Stimulated activated CD8-positive, alpha-beta memory T cell treated with anti-CD3 and anti-CD28 coated beads, Interleukin-4, amount 100 ng/mL, for 1 hour (primary cell): Measurements from ENCODE around the gene DMD.

ENCODE experiments used
- DNase-seq, 2 donors: peaks; one replicate each; pipeline ENCODE4 v3.0.0-alpha.2; 2020; ENCODE audit warnings: low read depth in 2 of 2, low spot score in 1 of 2

DMD gene

DNA sequence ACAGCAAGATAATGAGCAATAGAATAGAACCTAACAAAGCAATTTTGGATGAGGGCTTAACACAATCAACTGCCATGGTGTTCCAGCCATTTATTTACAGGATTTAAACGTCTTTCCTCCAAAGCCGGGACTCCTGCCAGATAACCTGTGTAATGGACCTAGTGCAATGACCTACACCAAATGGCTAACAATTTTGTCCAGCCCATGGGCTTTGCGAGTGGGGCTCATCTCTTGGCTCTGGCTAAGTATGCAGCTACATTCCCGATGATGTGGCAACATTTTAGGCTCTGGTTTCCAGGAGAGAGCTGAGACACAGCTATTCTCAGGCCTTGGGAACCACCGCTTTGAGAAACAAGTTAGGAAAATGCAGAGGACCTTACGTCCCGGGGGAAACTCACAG is 1317.2 kb downstream of the DMD start:
- no peak for DNase-seq

- DNase-seq = no peak
Observed at GRCh38 chrX:31893525-31893924, 1317.8 kb downstream of the DMD start.

DNA sequence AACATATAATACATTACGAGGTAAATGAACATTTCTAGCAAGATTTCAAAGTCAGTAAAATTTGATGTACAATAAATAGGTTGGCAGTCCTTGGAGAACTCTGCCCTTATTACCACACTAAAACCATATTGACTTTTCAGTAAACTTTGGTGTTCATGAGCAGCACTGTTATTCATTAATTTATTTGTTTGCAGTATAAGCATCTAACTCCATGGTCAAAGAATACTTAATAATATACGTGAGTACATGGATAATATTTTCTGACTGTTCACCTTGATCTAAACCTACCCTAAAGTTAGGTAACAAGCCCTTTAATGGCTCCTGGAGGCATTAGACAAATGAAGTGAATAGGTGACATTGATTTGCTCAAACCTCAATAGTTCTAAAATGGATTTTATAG is 1322.3 kb downstream of the DMD start:
- no peak for DNase-seq

DNA sequence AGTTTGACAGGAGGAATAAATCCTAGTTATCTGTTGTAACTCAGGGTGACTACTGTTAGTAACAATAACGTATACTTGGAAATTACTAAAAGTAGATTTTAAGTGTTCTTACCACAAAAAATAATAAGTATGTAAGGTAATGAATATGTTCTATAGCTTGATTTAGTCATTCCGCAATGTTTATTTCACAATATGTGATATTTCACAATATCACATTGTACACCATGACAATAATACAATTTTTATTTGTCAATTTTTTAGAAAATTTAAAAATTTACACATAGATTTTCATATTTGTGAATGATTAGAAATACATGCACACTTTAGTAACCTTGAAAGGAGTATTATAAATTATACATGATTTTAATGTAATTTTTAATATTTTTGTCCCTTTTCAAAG is 1326.8 kb downstream of the DMD start:
- DNase-seq = no peak

DNA sequence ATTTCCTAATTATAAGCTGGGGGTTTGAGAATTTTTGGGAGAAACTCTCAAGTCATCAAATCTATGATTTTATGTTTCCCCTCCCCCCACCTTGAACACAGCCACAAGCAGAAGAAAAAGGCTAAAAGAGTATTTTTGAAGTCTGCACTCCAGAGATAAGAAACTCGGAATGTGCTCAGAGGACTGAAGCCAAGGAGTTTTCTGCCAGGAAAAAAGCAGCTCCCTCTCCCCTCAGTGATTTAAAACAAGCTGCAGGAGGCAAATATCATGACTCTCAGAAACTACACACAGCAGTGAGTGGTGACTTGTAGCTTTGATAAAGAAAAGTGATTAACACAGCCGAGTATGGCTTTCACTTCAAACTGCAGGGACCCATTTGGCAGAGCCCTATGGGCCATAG is 1339.3 kb downstream of the DMD start:
- DNase-seq = no peak

GRCh38 chrX:31870267-31870666 is 1341.1 kb downstream of the DMD start:
- no peak for DNase-seq

DNA sequence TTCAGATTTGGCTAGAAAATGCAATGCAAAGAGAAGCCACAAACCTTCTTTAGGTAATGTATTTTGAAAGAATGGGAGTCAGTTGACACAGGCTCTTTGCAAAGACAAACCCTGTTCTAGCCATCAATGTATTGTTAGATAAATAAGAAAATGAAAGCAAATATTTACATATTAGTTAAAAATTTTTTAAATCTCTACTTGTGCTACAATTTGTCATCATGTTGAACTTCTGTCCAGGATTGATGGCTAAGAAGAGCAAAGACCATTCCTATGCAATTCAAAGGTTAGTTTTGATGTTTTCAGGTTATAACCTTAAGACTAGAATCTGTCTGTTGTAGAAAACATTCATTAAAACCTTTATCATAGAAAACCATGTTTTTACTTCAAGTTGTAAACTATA is 1350.7 kb downstream of the DMD start:
- no peak for DNase-seq

DNA sequence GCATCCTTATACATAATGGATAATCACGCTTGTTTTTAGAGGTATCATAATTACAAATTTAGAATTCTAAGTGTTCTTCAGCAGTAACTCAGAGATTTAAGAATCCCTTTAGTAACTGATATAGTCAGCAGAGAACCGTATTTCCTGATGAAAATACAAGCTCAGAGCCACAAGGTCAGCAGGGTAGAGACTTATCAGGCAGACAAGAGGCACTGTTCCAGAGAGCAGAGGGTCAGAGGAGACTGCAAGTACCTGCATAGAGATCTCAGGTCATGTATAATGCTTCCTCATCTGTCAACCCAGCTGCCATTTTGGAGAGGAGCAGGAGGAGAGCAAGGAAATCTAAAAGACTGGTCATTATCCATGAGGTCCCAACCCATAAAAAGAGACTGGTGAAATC is 1352.4 kb downstream of the DMD start:
- no peak for DNase-seq

DNA sequence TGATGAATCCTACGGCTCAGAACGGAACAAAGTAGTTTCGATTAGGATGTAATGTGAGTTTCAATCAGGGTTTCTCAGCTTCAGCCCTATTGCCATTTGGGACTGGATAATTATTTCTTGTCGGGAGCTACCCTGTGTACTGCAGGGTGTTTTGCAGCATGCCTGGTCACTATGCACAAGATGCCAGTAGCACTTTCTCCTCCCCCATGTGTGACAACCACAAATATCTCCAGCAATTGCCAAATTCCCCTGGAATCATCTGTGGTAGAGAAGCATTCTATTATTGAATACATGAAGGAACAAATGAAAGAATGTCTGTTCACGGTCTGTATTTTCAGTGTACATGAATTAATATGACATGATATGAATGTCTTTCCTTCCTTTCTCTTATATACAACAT is 1356.6 kb downstream of the DMD start:
- no peak for DNase-seq

DNA sequence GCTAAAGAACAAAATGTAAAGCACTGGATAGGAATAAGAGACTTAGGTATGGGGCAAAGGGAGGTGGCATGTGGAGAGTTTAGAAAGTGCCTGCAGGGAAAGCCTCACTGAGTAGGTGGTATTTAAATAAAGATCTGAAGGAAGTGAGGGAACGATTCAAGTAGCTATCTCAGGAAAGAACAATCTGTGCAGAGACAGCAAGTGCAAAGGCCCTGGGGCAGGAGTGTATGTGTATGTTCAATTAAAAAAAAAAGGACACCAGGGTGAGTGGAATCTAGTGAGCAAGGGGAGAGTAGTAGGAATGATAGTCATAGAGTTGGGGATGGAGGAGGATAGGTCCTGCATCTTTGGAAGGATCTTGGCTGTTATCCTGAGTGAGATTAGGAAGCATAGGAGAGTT is 1359.6 kb downstream of the DMD start:
- DNase-seq = no peak

DNA sequence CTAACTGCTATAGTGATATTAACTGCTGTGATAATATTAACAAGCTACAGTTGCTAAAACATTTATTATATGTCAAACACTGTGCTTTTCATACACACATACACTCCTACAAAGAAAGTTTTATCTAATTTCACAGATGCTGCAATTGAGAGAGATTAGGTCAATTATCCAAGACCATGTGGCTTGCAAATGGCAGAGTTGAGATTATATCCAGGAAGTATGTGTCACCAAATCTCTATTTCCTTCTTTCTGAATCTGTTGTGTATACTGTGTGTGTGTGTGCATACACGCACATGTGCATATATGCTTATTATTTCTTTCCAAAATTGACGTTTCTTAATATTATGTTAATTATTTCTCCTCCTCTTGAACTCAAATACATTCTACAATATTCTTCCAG is 1363.6 kb downstream of the DMD start:
- no peak for DNase-seq

DNA sequence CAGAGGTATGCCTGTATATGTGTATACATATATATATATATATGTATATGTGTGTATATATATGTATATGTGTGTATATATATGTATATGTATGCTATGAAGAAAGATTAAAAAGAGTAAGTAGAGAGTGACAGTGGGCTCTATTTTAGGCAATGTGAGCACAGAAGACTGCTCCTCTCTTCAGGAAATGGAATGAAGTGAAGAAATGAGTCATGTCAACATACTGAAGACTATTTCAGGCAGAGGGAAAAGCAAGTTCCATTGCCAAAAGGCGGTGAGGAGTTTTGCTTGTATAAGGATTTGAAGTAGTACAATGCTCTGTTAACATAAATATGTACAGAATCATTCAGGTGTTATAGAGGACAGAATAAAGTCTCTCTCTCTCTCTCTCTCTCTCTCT is 1366.3 kb downstream of the DMD start:
- DNase-seq = no peak

GRCh38 chrX:31838617-31839016 is 1372.7 kb downstream of the DMD start:
- no peak for DNase-seq

DNA sequence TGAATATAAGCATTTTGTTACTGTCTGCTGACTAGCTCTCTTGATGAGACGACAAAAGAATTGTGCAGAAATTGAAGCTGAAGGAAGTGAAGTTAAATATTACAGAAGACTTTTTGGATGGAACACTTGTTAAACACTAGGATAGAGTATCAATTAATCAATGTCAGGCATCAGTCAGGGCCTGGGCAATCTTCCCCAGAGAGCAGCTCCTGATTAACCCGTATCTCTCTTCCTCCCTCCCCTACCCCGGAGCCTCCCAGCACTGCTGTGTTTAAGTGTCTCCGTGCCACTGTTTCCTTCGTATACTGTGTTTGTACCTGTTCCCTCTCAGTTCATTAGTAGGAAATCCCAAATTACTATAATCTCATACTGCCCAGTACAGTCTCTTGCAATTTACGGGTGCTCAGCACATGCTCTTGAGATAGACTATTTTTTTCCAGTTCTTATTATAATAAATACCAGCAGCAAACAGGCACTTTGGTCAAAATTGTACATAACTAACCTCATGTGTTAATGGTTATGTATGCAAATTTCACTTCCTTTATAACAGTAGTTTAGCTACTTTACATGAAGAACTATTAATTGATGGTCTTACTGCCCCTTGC is 1373.8 kb downstream of the DMD start:
- no peak for DNase-seq

GRCh38 chrX:31836479-31836878 is 1374.9 kb downstream of the DMD start:
- DNase-seq = no peak

- no peak for DNase-seq
Observed at GRCh38 chrX:31832263-31832662, 1379.1 kb downstream of the DMD start.

- DNase-seq = no peak
Observed at GRCh38 chrX:31820430-31821210, 1390.7 kb downstream of the DMD start.

DNA sequence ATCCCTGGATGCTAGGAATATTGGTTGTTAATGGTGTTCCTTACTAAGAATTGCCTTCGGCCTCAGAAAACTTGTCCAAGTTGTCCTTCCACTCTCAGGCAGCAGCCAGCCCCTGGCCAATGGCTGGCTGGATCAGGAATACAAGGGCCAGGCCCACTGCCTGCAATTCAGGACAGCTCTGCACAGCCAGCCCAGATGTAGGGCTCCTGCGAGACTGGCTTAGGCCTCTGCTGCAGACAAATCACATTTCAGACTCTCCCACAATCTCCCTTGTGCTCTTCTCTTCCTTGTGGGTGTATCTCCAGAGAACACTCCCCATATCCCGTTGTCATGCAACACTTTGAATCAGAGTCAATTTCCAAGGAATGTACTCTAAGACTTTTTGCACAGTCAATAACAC is 1391.9 kb downstream of the DMD start:
- no peak for DNase-seq

GRCh38 chrX:31811106-31811505 is 1400.2 kb downstream of the DMD start:
- no peak for DNase-seq

- no peak for DNase-seq
Observed at GRCh38 chrX:31808357-31808756, 1403.0 kb downstream of the DMD start.

DNA sequence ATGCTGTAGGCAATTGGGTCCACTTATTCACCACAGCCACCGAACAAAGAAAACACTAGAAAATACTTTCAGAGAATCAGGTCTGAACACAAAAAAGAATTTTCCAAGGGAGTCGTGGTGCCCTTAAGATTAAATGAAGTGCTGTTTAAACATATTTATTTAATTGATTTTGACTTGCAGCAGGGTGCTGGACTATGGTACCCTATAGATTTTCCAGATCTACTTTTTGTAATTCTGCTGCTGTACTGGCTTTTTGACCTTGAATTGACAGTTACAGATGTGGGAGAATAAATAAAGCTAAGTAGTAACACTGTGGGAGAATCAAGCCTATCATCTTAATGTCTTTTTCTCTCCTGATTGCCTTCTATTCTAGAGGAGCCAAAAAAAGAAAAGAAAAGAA is 1404.2 kb downstream of the DMD start:
- DNase-seq = no peak

- no peak for DNase-seq
Observed at GRCh38 chrX:31805781-31806180, 1405.6 kb downstream of the DMD start.

DNA sequence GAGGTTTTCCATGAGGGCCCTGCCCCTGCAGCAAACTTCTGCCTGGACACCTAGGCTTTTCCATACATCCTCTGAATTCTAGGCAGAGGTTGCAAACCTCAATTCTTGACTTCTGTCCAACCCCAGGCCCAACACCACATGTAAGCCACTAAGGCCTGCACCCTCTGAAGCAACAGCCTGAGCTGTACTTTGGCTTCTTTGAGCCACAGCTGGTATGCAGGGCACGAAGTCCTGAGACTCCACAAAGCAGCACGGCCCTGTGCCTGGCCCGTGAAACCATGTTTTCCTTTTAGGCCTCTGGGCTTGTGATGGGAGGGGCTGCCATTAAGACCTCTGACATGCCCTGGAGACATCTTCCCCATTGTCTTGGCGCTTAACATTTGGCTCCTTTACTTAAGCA is 1411.1 kb downstream of the DMD start:
- DNase-seq = no peak
